Esophagus (tissue), 2 donors: Measurements from ENCODE around the gene CDK11A. TPM values are rescaled to one million over a fixed set of nuclear protein-coding genes. Genes with fewer than 3 reads are reported as not detected.

Experiments
- H3K27ac ChIP-seq, 2 donors: one replicate each; pipeline ENCODE4 v1.5.1; 2013; ENCODE audit warnings: low read depth in 2 of 2, mild to moderate bottlenecking in 2 of 2, inconsistent platforms in 1 of 2, low read length in 1 of 2, moderate library complexity in 1 of 2
- H3K27me3 ChIP-seq, 2 donors: one replicate each; pipeline ENCODE4 v1.6.1; 2013; ENCODE audit warnings: low read length in 2 of 2, control low read depth in 1 of 2, mild to moderate bottlenecking in 1 of 2; ENCODE audit not compliant: insufficient read depth in 2 of 2, control insufficient read depth in 1 of 2
- H3K36me3 ChIP-seq, 2 donors: one replicate each; pipeline ENCODE4 v1.6.1; 2013; ENCODE audit warnings: low read length in 1 of 2; ENCODE audit not compliant: control insufficient read depth in 2 of 2, insufficient read depth in 2 of 2
- H3K4me1 ChIP-seq, 2 donors: one replicate each; pipeline ENCODE4 v1.6.1; 2013; ENCODE audit warnings: low read length in 1 of 2; ENCODE audit not compliant: control insufficient read depth in 2 of 2, insufficient read depth in 2 of 2
- H3K4me3 ChIP-seq, 2 donors: one replicate each; pipeline ENCODE4 v1.5.1; 2013; ENCODE audit warnings: low read length in 2 of 2, mild to moderate bottlenecking in 2 of 2, low read depth in 1 of 2, moderate library complexity in 1 of 2
- H3K9me3 ChIP-seq, 2 donors: one replicate each; pipeline ENCODE4 v1.6.1; 2013; ENCODE audit warnings: mild to moderate bottlenecking in 2 of 2, low read depth in 1 of 2, low read length in 1 of 2, moderate library complexity in 1 of 2; ENCODE audit not compliant: control insufficient read depth in 2 of 2, insufficient read depth in 1 of 2
- WGBS, 2 donors: extraction: QIAGEN DNeasy Blood & Tissue Kit; methylation state at CpG; one replicate each; pipeline ENCODE4 v1.1.7; 2013; 5-methylcytosine and 5-hydroxymethylcytosine counted together
- polyA plus RNA-seq, 2 donors: library from polyadenylated mRNA; stranded (reverse); fragments of 200-250 nt; gene quantifications; one replicate each; pipeline ENCODE4 v1.2.3, GENCODE V29; 2013
- donor health status: healthy with polysubstance abuse.
- donor health status: Bipolar disorder and iron deficiency.

The CDK11A gene
- polyA plus RNA-seq, 2 donors = 15.4 to 56.7 TPM

DNA sequence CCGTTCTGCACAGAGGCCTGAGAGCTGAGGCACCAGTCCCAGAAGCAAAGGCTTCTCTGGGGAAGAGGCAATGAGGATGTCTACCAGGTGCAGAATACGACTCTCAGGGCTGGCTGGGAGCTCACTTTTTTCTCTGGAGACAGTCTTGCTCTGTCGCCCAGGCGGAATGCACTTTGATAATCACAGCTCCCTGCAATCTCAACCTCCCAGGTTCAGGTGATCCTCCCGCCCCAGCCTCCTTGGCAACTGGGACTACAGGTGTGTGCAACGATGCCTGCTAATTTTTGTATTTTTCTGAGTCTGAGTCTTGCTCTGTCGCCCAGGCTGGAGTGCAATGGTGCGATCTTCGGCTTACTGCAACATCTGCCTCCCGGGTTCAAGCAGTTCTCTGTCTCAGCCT, 36.6 kb upstream of the CDK11A start:
- no peaks in the 10 kb centered on the region for H3K27me3 ChIP-seq
- WGBS, 2 donors = 90 to 93% methylated on average over 10 of the region's 10 CpGs
- peaks cover 0 to 22% of the 10 kb centered on the region in 2 donors for H3K4me1 ChIP-seq
- H3K27ac ChIP-seq = no peak overlapping the region
- H3K36me3 ChIP-seq = peaks cover 2 to 62% of the 10 kb centered on the region in 2 donors
- H3K9me3 ChIP-seq = no peaks in the 10 kb centered on the region
- H3K4me3 ChIP-seq = no peak overlapping the region

DNA sequence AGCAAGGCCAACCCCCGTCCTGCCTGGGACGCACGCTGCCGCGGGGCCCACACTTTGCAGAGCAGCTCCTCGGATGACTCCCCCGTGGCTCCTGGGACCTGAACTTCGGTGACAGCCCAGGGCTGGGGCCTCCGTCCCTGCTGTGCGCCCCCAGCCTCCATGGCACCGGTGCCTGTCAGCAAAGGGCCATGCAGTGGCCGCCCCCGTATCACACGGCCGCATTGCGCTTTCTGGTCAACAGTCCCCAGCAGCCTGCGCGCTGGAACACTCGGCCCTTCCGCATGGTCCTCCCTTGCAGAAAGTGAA, 36.1 kb upstream of the CDK11A start:
- H3K27ac ChIP-seq = no peak overlapping the region
- 95 to 96% methylated on average over 20 of the region's 20 CpGs for WGBS, 2 donors

DNA sequence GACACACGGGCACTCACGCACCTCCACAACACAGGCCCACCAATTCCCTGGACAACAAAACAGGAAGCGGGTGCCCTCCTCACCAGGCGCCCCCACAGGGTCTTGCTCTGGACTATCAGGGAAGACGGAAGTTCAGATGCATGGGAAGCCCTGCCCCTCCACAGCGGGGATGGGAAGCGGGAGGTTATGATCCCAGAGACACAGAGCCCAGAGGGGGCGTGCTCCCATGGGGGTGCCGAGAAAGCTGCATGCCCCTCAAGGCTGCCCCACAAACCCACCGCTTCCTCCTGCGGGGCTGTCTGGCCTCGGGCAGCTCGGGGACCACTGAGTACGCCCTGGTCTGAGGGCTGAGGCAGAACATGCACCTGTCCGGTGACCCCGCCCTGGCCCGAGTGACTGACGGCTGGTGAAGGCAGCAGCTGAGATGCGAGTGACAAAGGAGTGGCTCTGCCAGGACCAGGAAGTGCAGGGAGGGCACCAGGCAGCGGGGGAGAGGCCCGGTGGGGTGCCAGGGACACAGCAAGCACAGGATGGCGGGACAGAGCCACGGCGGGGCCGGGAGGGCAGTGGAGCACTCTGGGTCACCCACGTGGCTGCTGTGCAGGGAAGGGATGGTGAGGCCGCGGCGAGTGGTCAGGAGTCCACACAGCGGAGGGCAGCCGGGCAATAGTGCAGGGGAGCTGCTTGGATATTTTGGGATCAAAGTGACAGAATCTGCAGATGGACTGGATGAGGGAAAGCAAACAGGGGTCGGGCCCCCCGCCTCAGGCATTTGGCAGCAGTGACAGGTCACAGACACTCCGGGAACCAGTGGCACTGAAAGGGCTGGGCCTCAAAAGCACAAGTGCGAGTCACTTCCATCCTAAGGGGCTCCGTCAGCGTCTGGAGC, 35.5 kb upstream of the CDK11A start:
- Histone ChIP-seq H3K4me1 (peaks cover 0 to 22% of the 10 kb centered on the region in 2 donors), H3K36me3 (peaks cover 2 to 61% of the 10 kb centered on the region in 2 donors), H3K27ac (no peak overlapping the region), H3K4me3 (no peak overlapping the region), H3K27me3 (no peaks in the 10 kb centered on the region), H3K9me3 (no peaks in the 10 kb centered on the region)
- 85 to 89% methylated on average over 37 of the region's 37 CpGs for WGBS, 2 donors

More for the DNA sequence above, 36.1 kb upstream of the CDK11A start:
- no peaks in the 10 kb centered on the region for H3K9me3 ChIP-seq
- H3K4me1 ChIP-seq = peaks cover 0 to 22% of the 10 kb centered on the region in 2 donors
- H3K27me3 ChIP-seq = no peaks in the 10 kb centered on the region
- H3K36me3 ChIP-seq = peaks cover 2 to 65% of the 10 kb centered on the region in 2 donors
- H3K4me3 ChIP-seq = no peak overlapping the region

DNA sequence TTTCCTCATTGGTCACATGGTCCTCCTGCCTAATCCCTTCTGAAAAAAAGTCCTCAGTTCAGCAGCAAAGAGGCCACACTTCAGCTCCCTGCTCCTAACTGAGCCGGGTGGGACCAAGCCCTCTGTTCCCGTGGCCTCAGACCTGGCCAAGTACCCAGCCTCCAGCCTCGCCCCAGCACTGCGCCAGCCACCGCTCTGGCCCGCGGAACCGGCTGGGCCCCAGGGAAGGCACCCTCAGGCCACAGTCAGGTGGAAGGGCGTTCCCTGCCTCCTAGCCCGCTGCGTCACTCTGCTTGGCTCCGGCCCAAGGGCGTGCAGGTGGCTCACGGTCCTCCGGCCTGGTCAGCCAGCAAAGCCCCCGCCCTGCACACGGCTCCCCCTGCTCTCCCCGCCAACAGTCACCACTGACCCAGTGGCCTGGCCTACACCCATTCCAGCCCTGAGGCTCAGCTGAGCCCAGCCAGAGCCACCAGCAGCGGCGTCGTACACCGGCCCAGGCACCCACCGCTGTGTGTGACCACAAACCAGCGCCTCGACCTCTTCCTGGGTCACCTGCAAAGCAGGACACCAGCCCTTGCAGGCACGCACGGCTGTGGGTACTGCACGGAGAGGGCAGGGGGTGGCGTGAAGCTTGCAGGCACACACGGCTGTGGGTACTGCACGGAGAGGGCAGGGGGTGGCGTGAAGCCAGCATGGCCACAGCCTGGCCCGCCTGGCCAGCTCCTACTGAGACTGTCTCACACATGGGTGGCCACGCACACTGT, 34.7 kb upstream of the CDK11A start:
- WGBS, 2 donors = 43 to 55% methylated on average over 34 of the region's 34 CpGs
- H3K36me3 ChIP-seq = peaks cover 5 to 62% of the 10 kb centered on the region in 2 donors
- H3K4me3 ChIP-seq = no peak overlapping the region
- no peaks in the 10 kb centered on the region for H3K9me3 ChIP-seq
- peak overlapping the region; percentile 16 to 32 for H3K27ac ChIP-seq
- peaks cover 0 to 22% of the 10 kb centered on the region in 2 donors for H3K4me1 ChIP-seq
- H3K27me3 ChIP-seq = no peaks in the 10 kb centered on the region

DNA sequence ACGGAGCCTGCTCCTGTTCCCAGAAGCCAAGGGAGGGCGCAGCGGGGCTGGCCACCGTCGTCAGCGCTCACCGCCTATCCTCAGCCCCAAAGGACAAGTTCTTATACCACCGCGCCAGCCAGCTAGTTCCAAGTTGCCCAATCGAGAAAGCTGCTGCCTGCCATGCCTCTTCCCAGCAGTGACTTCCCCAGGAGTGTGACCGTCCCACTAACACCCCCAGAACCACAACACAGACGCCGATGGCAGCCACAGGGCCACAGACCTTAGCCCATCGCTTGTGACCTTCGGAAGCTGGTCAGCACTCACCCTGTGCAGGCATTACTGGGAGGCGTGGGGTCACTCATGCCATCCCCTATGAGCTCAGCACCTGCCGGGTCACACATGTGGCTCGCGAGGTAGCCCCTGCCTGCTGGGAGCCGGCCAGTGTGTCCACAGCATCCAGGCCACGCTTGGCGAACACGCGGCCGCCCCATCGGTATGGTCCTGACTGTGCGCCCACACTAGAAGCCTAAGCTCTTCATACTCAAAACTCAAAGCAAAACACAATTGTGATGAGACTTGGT, 34.0 kb upstream of the CDK11A start:
- Histone ChIP-seq H3K4me3 (no peak overlapping the region), H3K9me3 (no peaks in the 10 kb centered on the region), H3K27me3 (no peaks in the 10 kb centered on the region), H3K27ac (peak overlapping the region in 1 of 2 donors; percentile 24), H3K36me3 (peaks cover 10 to 68% of the 10 kb centered on the region in 2 donors), H3K4me1 (peaks cover 0 to 22% of the 10 kb centered on the region in 2 donors)
- 90% methylated on average over 27 of the region's 27 CpGs for WGBS, 2 donors

DNA sequence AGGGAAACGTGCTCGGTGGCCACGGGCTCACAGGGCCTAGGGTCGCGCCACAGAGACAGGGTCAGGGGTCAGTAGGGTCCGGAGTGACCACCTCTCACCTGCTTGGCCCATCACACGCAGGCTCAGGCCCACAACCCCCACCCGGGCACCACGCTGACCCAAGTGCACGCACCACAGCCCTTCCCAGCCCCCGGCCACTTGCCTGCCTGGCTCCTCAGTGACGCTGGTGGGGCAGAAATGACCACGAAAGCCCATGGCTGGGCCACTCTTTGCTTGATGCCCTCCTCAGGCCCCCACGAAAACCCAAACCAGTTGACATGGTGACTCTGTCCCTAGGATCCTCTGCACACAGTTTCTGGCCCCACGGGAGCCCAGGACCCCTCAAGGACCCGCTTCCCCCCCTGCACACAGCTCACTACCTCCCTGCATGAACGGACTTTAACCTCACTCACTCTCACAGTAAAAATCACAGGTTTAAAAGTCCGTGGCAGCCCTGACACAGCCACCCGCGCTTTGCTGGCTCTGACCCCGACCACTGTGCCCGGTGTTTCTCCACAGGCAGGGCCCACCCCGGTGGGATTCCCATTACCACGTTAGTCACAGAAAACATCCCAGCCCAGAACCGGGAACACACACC, 33.4 kb upstream of the CDK11A start:
- H3K36me3 ChIP-seq = peaks cover 10 to 69% of the 10 kb centered on the region in 2 donors
- H3K27ac ChIP-seq = no peak overlapping the region
- peaks cover 0 to 18% of the 10 kb centered on the region in 2 donors for H3K4me1 ChIP-seq
- H3K4me3 ChIP-seq = no peak overlapping the region
- no peaks in the 10 kb centered on the region for H3K9me3 ChIP-seq
- H3K27me3 ChIP-seq = no peaks in the 10 kb centered on the region
- WGBS, 2 donors = 90 to 92% methylated on average over 25 of the region's 25 CpGs

DNA sequence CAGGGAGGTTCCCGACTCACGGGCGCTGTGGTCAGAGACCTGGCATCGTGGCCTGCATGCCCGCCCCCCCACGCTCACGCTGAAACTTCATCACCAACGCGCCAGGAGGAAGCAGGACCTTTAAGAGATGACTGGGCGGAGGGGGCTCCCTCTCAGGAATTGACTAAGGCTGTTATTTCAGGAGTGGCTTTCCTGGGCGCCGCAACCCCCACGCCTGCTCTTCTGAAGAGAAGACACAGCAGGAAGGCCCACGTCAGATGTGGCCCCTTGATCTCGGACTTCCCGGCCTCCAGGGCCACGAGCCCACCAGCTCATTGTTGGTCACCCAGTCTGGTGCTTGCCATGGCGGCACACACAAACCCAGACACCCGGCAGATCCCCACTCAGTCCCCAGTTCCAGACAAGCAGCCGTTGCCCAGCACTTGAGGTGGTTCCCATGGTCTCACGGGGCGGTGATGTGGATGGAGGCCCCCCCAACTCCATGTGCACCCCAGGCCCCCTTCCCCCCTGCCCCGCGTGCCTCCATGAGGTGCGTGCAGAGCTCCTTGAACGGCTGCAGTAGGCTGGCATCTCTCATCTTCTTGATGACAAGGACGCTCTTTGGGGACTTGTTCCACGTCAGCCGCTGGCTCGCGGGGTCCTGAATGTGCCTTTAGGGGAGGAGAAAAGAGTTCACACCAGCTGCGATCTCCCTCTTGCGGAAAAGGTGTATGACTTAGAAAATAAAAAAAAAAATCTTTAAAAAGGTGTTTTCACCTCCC, 32.7 kb upstream of the CDK11A start:
- Histone ChIP-seq H3K9me3 (no peaks in the 10 kb centered on the region), H3K36me3 (peaks cover 10 to 68% of the 10 kb centered on the region in 2 donors), H3K4me1 (peaks cover 0 to 18% of the 10 kb centered on the region in 2 donors), H3K4me3 (no peak overlapping the region), H3K27ac (no peak overlapping the region), H3K27me3 (no peaks in the 10 kb centered on the region)
- WGBS, 2 donors = 90 to 92% methylated on average over 33 of the region's 33 CpGs

DNA sequence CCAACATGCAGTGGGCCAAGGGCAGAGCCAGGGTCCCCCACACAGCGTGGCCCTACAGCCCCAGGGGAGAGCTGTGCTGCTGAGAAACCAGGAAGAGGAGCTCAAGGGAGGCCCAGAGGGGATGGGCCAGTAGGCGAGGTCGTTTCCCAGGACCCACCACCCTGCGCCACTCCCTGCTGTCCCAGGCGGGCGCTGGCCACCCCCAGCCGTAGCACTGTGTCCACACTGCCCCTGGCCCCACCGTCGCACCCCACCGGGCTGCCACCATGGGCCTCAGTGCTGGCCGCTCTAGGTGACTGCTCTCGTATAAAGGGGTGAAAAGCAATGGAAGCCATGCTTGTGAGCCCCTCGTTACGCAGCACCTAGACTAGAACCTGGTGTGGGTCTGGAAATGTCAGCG, 31.7 kb upstream of the CDK11A start:
- Histone ChIP-seq H3K4me1 (peaks cover 0 to 18% of the 10 kb centered on the region in 2 donors), H3K4me3 (no peak overlapping the region), H3K9me3 (no peaks in the 10 kb centered on the region), H3K27ac (no peak overlapping the region), H3K36me3 (peaks cover 10 to 63% of the 10 kb centered on the region in 2 donors), H3K27me3 (no peaks in the 10 kb centered on the region)
- WGBS, 2 donors = 88 to 89% methylated on average over 15 of the region's 15 CpGs

DNA sequence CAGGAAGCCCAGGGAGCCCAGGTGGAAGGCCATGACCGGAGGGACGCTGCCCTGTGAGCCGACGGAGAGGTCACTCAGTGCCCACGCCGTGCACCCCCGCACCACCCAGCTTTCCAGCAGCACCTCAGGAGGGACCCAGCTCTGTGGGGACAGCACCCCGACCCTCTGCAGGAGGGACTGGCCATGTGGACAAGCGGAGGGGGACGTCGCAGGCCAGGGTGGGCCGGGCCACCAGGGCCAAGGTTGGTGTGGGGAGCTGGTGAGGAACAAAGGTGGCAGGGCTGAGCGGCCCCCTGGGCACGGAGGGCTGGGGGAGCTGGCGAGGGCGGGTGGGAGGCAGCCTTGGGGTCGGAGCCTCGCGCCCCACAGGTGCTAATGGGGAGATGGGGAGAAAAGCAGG, 31.3 kb upstream of the CDK11A start:
- H3K36me3 ChIP-seq = peaks cover 10 to 58% of the 10 kb centered on the region in 2 donors
- no peaks in the 10 kb centered on the region for H3K27me3 ChIP-seq
- WGBS, 2 donors = 89 to 90% methylated on average over 19 of the region's 19 CpGs
- peaks cover 0 to 18% of the 10 kb centered on the region in 2 donors for H3K4me1 ChIP-seq
- H3K27ac ChIP-seq = no peak overlapping the region
- no peak overlapping the region for H3K4me3 ChIP-seq
- H3K9me3 ChIP-seq = no peaks in the 10 kb centered on the region
